Stimulated activated CD8-positive, alpha-beta memory T cell treated with anti-CD3 and anti-CD28 coated beads, Interleukin-12 subunit alpha, Interleukin-12 subunit beta, amount 100 ng/mL, for 1 hour (primary cell): ENCODE data around the gene MTHFD1.

Source experiments
- DNase-seq: peaks from one replicate; pipeline ENCODE4 v3.0.0-alpha.2; 2020; ENCODE audit warnings: low read depth

The MTHFD1 gene

GRCh38 chr14:64407329-64407728, 19.2 kb downstream of the MTHFD1 start:
- DNase-seq: no peak

GRCh38 chr14:64409126-64409920, 21.2 kb downstream of the MTHFD1 start:
- no peak for DNase-seq

- DNase-seq: no peak
Observed at GRCh38 chr14:64410084-64410774, 22.1 kb downstream of the MTHFD1 start.

- no peak for DNase-seq
Observed at GRCh38 chr14:64411001-64411400, 22.8 kb downstream of the MTHFD1 start.

GRCh38 chr14:64412237-64412636, 24.1 kb downstream of the MTHFD1 start:
- DNase-seq: no peak

- no peak for DNase-seq
Observed at GRCh38 chr14:64416348-64416932, 28.3 kb downstream of the MTHFD1 start.

GRCh38 chr14:64417055-64417770, 29.1 kb downstream of the MTHFD1 start:
- DNase-seq: no peak

GRCh38 chr14:64417771-64418125, 29.6 kb downstream of the MTHFD1 start:
- DNase-seq: no peak

GRCh38 chr14:64419003-64419402, 30.9 kb downstream of the MTHFD1 start:
- no peak for DNase-seq

- no peak for DNase-seq
Observed at GRCh38 chr14:64421166-64421565, 33.0 kb downstream of the MTHFD1 start.

GRCh38 chr14:64422005-64422404, 33.9 kb downstream of the MTHFD1 start:
- no peak for DNase-seq

- DNase-seq: no peak
Observed at GRCh38 chr14:64422756-64423155, 34.6 kb downstream of the MTHFD1 start.

- DNase-seq: no peak
Observed at GRCh38 chr14:64423987-64424386, 35.8 kb downstream of the MTHFD1 start.

GRCh38 chr14:64434528-64434927, 46.4 kb downstream of the MTHFD1 start:
- no peak for DNase-seq

GRCh38 chr14:64438181-64438841, 50.2 kb downstream of the MTHFD1 start:
- DNase-seq: no peak

- no peak for DNase-seq
Observed at GRCh38 chr14:64439141-64439540, 51.0 kb downstream of the MTHFD1 start.

GRCh38 chr14:64440494-64440893, 52.3 kb downstream of the MTHFD1 start:
- DNase-seq: no peak

GRCh38 chr14:64442300-64442988, 54.3 kb downstream of the MTHFD1 start:
- no peak for DNase-seq

- no peak for DNase-seq
Observed at GRCh38 chr14:64444140-64444539, 56.0 kb downstream of the MTHFD1 start.

GRCh38 chr14:64444984-64445845, 57.1 kb downstream of the MTHFD1 start:
- peak; percentile 27 for DNase-seq
